Activated CD8-positive, alpha-beta memory T cell treated with anti-CD3 and anti-CD28 coated beads, Interleukin-2, amount 50 U/mL, for 1 hour (primary cell): ENCODE results near the gene HPSE.

Source experiments
- DNase-seq: peaks from one replicate; pipeline ENCODE4 v3.0.0-alpha.2; 2020; ENCODE audit errors: extremely low read depth

Gene HPSE

GRCh38 chr4:83247415-83248357 is 87.0 kb downstream of the HPSE start:
- DNase-seq: no peak
